Ecto neural progenitor cell (in vitro differentiated cells): ENCODE measurements around the gene SHISA5.
A peak's percentile ranks its signal among the peaks of the same experiment; 100 is the strongest.

Source experiments
- DNase-seq: peaks from one replicate; pipeline ENCODE4 v3.0.0-alpha.2; 2018; ENCODE audit warnings: low spot score

Gene SHISA5

GRCh38 chr3:48459773-48460516 is 44.0 kb downstream of the SHISA5 start:
- DNase-seq, result no peak

- DNase-seq, result no peak
Observed at GRCh38 chr3:48459331-48459730, 44.6 kb downstream of the SHISA5 start.

GRCh38 chr3:48456456-48456855 is 47.5 kb downstream of the SHISA5 start:
- no peak for DNase-seq

- DNase-seq, result no peak
Observed at GRCh38 chr3:48451270-48451669, 52.7 kb downstream of the SHISA5 start.

GRCh38 chr3:48446425-48447193 is 57.4 kb downstream of the SHISA5 start, which contains the start of gene ATRIP:
ATRIP (plus strand) TSS chr3:48446737; CDS start chr3:48446846, 109 bp downstream.
- DNase-seq, result peak; percentile 95

GRCh38 chr3:48446043-48446424 is 57.9 kb downstream of the SHISA5 start:
- peak; percentile 36 for DNase-seq

- DNase-seq, result peak; percentile 35
Observed at GRCh38 chr3:48445277-48445882, 58.6 kb downstream of the SHISA5 start.

GRCh38 chr3:48441940-48442339 is 62.0 kb downstream of the SHISA5 start:
- no peak for DNase-seq

GRCh38 chr3:48440590-48440958 is 63.4 kb downstream of the SHISA5 start:
- DNase-seq, result no peak

GRCh38 chr3:48439820-48440589 is 64.0 kb downstream of the SHISA5 start, which contains the start of the genes CCDC51 and TMA7:
CCDC51 (minus strand) TSS chr3:48440119; CDS start chr3:48435128, 4,991 bp downstream.
TMA7 (plus strand) TSS chr3:48440257; CDS start chr3:48440297, 40 bp downstream.
- DNase-seq, result peak; percentile 99

- DNase-seq, result no peak
Observed at GRCh38 chr3:48437812-48438211, 66.2 kb downstream of the SHISA5 start.

GRCh38 chr3:48436855-48437254 is 67.1 kb downstream of the SHISA5 start:
- DNase-seq, result peak; percentile 41

GRCh38 chr3:48436477-48436787 is 67.5 kb downstream of the SHISA5 start:
- no peak for DNase-seq

- DNase-seq, result peak; percentile 91
Observed at GRCh38 chr3:48435774-48436476, 68.0 kb downstream of the SHISA5 start.

GRCh38 chr3:48435223-48435595 is 68.8 kb downstream of the SHISA5 start:
- DNase-seq, result no peak

GRCh38 chr3:48434591-48435222 is 69.3 kb downstream of the SHISA5 start:
- DNase-seq, result no peak

GRCh38 chr3:48433472-48434118 is 70.4 kb downstream of the SHISA5 start:
- DNase-seq, result no peak

GRCh38 chr3:48432411-48433371 is 71.3 kb downstream of the SHISA5 start:
- peak; percentile 73 for DNase-seq
